Measurements from ENCODE around the gene GLIS1.
A peak's percentile ranks its signal among the peaks of the same experiment; 100 is the strongest.
"Not testable (repeated sequence)": the region's sequence is repeated elsewhere in the genome, so short reads cannot be mapped to it uniquely, and the experiment has no call there.

Gene GLIS1

DNA sequence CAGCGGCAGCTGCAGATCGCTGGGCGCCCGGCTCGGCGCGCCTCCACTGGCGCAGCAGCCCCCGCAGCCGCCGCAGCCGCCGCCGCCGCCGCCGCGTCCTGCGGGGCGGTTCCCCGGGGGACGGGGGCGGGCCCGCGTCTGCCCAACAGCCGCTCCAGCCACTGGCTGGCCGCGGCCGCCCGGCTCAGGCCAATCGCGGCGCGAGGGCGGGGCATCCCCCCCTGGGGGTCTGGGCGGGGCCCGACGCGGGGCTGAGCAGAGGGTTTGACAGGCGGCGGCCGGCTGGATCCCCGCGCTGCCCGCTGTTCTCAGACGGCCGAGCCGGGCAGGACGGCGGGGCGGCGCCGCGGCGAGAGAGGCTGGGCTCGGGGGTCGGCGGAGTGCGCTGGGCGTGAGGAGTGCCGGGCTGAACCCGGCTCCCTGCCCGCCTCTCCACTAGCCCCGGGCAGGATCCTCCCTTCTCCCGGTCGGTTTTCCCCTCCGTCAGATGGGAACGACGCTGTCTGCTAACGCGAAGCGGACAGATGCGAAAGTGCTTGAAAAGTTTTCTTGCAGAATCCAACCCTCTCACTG is at the start of gene GLIS1:
GLIS1 (minus strand) TSS at position 56 of the 573 bp plus-strand sequence. CDS start 1,100 bp downstream, outside the sequence.
- DNase-seq = peak; percentile 13

GRCh38 chr1:53787655-53788054 is 48.7 kb upstream of the GLIS1 start:
- no peak for DNase-seq

DNA sequence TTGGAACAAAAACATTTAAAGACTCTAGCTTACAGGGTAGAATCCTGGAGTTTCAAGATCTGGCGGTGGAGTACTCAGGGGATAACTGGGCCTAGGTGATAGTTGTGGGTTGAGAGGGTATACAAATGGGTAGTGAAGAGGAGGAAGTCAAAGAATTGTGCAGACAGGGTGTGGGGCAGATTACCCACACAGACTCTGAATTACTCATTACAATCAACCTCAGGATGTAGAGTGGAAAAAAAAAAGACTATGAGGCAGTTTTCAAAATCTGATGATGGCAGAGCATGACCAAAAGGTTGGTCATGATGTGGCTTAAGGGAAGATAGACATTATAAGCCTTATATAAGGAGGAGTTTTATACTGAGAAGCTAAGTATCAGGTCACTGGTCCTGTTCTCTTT is 44.1 kb upstream of the GLIS1 start:
- no peak for DNase-seq

DNA sequence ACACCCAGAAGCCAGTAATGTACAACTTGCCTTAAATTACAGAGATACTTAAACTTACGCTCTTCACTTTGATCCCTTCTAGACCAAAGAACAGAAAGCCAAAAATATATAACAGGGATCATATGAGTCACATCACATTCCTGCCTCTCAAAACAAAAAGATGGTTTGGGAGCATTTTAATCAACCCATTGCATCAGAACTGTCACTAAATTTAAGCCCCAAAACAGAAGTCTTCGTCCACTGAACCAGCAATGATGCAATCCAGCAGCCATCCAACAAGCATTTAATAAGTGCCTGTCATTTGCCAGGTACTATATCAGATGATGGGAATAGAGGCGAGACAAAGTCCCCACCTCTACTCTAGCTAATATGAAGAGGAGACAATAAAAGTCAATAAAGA is 42.7 kb upstream of the GLIS1 start:
- no peak for DNase-seq

GRCh38 chr1:53777272-53777671 is 38.3 kb upstream of the GLIS1 start:
- DNase-seq = no peak

- no peak for DNase-seq
Measured at GRCh38 chr1:53771648-53772047, 32.7 kb upstream of the GLIS1 start.

GRCh38 chr1:53769780-53770179 is 30.8 kb upstream of the GLIS1 start:
- DNase-seq = no peak

GRCh38 chr1:53769184-53769583 is 30.2 kb upstream of the GLIS1 start:
- no peak for DNase-seq

GRCh38 chr1:53766831-53767405 is 28.0 kb upstream of the GLIS1 start:
- no peak for DNase-seq

DNA sequence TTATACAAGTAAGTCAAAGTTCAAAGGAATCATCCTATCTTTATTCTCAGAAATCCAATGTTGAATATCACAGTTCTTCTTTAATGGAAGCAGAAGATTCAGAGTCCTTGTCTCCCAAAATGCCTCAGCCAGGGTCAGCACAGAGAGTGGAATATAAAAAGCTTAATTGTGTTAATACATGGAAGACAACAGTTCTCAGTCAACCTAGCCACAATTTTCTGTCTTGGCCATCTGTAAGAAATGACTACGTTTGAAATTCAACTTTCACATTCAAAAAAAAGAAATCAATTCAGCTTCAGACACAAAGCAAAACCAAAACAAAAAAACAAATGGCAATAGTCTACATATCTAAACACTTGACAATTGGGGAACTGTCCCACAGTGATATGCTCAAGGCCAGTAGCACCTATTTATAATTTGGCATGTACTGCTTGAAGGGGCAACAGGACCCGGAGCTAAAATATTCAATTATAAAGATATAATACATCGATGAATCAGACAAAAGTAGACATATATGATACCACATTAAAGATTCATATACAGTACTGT is 27.3 kb upstream of the GLIS1 start:
- DNase-seq = no peak

- DNase-seq = no peak
Measured at GRCh38 chr1:53765657-53766056, 26.7 kb upstream of the GLIS1 start.

DNA sequence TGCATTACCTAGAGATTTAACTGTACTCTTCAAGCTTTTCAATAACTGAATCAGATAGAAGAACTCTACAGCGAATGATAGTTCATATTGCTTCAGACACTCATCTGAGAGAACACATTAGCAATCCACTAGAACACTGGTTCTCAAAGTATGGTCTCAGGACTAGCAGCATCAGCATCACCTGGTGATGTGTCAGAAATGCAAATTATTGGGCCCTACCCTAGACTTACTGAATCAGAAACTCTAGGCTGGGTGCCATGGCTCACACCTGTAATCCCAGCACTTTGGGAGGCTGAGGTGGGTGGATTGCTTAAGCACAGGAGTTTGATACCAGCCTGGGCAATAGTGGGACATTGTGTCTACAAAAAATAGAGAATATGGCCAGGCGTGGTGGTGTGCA is 24.9 kb upstream of the GLIS1 start:
- no peak for DNase-seq

GRCh38 chr1:53763461-53763860 is 24.5 kb upstream of the GLIS1 start:
- DNase-seq = no peak

GRCh38 chr1:53760497-53760896 is 21.5 kb upstream of the GLIS1 start:
- DNase-seq = not testable (repeated sequence)

GRCh38 chr1:53755874-53756273 is 16.9 kb upstream of the GLIS1 start:
- no peak for DNase-seq

DNA sequence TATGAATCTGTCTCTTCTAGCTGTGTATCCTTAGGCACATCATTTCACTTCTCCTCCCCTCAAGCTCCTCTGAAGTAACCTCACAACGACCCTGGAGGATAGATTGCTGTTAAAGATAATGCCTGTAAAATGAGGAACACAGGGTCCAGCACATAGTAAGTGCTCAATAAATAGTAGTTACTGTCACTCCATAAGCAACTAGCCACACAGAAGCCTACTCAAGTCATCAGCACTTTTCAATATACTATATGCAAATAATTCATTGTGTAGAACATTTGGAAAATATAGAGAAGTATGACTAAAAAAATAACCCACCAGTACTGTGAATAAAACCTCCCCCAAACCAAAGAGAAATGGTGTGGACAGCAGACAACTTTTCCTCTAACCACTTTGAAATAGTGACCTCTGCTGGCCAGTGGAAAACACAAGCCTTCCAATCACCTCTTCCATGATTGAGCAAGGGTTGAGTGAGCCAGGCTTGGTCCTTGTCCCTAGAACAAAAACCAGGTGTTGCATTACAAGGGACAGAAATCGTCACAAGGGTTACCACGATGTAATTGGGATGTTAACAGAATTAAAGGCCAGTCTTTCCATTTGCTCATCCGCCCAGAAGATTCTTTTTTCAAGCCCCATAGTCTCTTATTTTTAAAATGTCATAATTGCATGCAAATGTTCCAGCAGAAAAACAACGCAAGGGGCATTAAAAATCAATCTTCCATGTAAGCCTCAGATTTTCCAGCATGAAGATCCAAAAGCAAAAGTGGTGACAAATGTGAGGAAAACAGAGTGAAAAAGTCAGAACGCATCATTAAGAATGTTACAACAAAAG is 15.7 kb upstream of the GLIS1 start:
- peak; percentile 3 for DNase-seq

DNA sequence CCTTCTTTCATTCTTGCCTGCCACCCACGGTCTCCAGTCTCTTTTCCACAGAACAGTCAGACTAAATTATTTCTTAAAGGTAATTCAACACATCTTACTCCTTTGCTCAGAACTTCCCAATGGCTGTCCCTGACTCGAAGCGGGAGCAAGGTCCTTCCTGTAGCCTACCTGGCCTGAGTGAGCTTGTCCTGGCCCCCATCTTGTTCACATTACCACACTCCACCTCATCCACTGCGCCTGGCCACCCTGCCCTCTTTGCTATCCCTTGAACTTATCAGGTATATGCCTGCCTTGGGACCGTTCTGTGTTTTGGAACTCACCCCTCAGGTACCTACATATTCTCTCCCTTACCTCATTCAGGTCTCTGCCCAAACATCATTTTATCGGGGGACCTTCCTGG is 13.3 kb upstream of the GLIS1 start:
- DNase-seq = no peak

- no peak for DNase-seq
Measured at GRCh38 chr1:53747841-53748240, 8.9 kb upstream of the GLIS1 start.

DNA sequence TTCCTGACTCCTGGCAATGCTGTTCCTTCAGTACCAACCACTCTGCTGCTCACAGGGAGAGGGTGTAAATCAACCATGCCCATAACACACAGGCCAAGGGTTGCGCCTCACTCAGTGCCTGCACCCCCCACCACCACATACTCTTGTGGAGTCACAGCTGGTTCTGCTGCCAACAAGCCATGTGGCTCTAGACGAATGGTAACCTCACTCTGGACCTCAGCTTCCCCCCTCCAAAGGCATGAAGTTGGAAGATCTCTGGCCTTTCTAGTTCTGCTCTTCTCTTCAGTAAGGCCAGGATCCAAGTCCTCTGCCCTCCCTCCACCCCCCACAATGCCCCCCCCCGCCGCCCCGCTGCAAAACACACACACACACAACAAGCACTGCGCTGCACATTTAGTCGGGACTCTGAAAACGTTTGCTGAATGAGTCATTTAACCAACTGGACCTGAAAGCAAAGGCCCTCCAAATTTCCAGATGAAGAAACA is 1.7 kb upstream of the GLIS1 start:
- DNase-seq = no peak

GRCh38 chr1:53738205-53739108 is 507 bp downstream of the GLIS1 start:
- no peak for DNase-seq

GRCh38 chr1:53737648-53738204 is 1.2 kb downstream of the GLIS1 start:
- DNase-seq = no peak

- no peak for DNase-seq
Measured at GRCh38 chr1:53736290-53736689, 2.7 kb downstream of the GLIS1 start.

Data from DMS79 (cell line).